Naive B cell (primary cell): ENCODE results near the gene TRIM8. TPM values are rescaled to one million over a fixed set of nuclear protein-coding genes. Genes with fewer than 3 reads are reported as not detected.

ENCODE experiments used
- ATAC-seq, 2 donors: fragments of 150-1000 bp; cut with Tn5 transposase; 2 replicates each; pipeline ENCODE4 v1.10.0; 2021; ENCODE audit warnings: low read depth in 2 of 2, mild to moderate bottlenecking in 2 of 2, moderate library complexity in 2 of 2
- DNase-seq: peaks from one replicate; pipeline ENCODE4 v3.0.0; 2022
- H3K27ac Mint-ChIP-seq, 6 donors: one replicate each; pipeline ENCODE4 v1.8.0; 2020 to 2022; ENCODE audit warnings: mild to moderate bottlenecking in 6 of 6, mixed read lengths in 6 of 6, moderate library complexity in 5 of 6, inconsistent platforms in 2 of 6
- H3K27me3 Mint-ChIP-seq, 3 donors: one replicate each; pipeline ENCODE4 v1.8.0; 2021 to 2022; ENCODE audit warnings: mixed read lengths in 3 of 3, mild to moderate bottlenecking in 1 of 3
- H3K36me3 Mint-ChIP-seq, 2 donors: one replicate each; pipeline ENCODE4 v1.8.0; 2020 to 2022; ENCODE audit warnings: mixed read lengths in 2 of 2, inconsistent platforms in 1 of 2, mild to moderate bottlenecking in 1 of 2
- H3K4me1 Mint-ChIP-seq, 3 donors: one replicate each; pipeline ENCODE4 v1.8.0; 2020 to 2022; ENCODE audit warnings: mixed read lengths in 3 of 3, inconsistent platforms in 1 of 3, mild to moderate bottlenecking in 1 of 3, moderate library complexity in 1 of 3
- H3K4me3 Mint-ChIP-seq, 8 donors: one replicate each; pipeline ENCODE4 v1.8.0; 2020 to 2022; ENCODE audit warnings: mild to moderate bottlenecking in 8 of 8, mixed read lengths in 8 of 8, moderate library complexity in 8 of 8, inconsistent platforms in 2 of 8
- H3K9me3 Mint-ChIP-seq, 7 donors: one replicate each; pipeline ENCODE4 v1.8.0; 2020 to 2022; ENCODE audit warnings: mixed read lengths in 7 of 7, mild to moderate bottlenecking in 5 of 7, inconsistent platforms in 2 of 7, moderate library complexity in 1 of 7
- polyA plus RNA-seq, 6 donors: library from polyadenylated mRNA; unstranded; fragments of 300-500 nt; fragmentation: Illumina TruSeq; gene quantifications; one replicate each; pipeline ENCODE4 v1.2.3, GENCODE V29; 2021; ENCODE audit warnings: low read depth in 6 of 6

Gene TRIM8, protein sequence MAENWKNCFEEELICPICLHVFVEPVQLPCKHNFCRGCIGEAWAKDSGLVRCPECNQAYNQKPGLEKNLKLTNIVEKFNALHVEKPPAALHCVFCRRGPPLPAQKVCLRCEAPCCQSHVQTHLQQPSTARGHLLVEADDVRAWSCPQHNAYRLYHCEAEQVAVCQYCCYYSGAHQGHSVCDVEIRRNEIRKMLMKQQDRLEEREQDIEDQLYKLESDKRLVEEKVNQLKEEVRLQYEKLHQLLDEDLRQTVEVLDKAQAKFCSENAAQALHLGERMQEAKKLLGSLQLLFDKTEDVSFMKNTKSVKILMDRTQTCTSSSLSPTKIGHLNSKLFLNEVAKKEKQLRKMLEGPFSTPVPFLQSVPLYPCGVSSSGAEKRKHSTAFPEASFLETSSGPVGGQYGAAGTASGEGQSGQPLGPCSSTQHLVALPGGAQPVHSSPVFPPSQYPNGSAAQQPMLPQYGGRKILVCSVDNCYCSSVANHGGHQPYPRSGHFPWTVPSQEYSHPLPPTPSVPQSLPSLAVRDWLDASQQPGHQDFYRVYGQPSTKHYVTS
- 10 to 100 TPM; 27.1 to 45.8 (median 30.2) TPM for polyA plus RNA-seq

DNA sequence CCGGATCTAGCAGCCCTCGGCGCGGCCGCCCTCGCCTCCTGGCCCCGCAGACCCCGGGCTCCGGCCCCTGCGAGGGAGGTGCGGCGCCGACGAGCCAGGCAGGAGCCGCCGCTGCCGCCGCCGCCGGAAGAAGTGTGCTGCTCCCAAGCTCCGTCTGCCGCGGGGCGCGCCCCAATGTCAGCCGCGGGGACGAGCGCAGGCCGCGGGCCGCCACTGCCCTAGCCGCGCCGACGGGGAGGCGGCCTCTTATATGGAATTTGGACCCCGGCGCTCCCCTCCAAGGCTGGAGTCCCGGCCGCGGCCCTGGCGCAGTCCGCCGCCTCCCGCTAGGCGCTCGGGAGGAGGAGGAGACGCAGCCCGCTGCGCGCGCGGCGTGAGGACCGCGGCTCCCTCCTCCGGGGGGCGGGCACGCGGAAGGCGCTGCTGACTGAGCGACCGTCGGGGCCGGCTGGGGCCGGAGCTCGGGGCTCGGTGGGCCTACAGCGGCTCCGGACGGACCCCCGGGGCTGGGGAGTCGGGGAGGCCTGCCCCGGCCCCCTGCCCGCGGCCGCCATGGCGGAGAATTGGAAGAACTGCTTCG, at the start of gene TRIM8:
Gene TRIM8, plus strand, starts transcription at position 414 of the 580 bp plus-strand sequence. Its CDS starts 139 bp downstream, at position 553.
- H3K4me3 Mint-ChIP-seq = peak within 1 kb of the TSS; percentile 87 to 100 (median 98)
- peak in 1 of 2 donors; percentile 5 for ATAC-seq
- H3K4me1 Mint-ChIP-seq = peaks cover 44 to 50% (median 49%) of the 10 kb centered on the region in 3 donors
- no peaks in the 10 kb centered on the region for H3K27me3 Mint-ChIP-seq
- peak within 1 kb of the TSS; percentile 97 to 98 (median 98) for H3K27ac Mint-ChIP-seq
- H3K36me3 Mint-ChIP-seq = no peaks in the 10 kb centered on the region
- peaks cover 0 to 1% (median 0%) of the 10 kb centered on the region in 7 donors for H3K9me3 Mint-ChIP-seq
- DNase-seq = peak; percentile 64

GRCh38 chr10:102595293-102595692, 49.0 kb upstream of the TRIM8 start:
- H3K27me3 Mint-ChIP-seq = no peaks in the 10 kb centered on the region
- peaks cover 12 to 14% of the 10 kb centered on the region in 2 donors for H3K36me3 Mint-ChIP-seq
- DNase-seq (no peak), ATAC-seq (no peak)
- H3K4me1 Mint-ChIP-seq = no peaks in the 10 kb centered on the region
- H3K27ac Mint-ChIP-seq = no peak overlapping the region
- H3K9me3 Mint-ChIP-seq = no peaks in the 10 kb centered on the region
- H3K4me3 Mint-ChIP-seq = no peak overlapping the region

DNA sequence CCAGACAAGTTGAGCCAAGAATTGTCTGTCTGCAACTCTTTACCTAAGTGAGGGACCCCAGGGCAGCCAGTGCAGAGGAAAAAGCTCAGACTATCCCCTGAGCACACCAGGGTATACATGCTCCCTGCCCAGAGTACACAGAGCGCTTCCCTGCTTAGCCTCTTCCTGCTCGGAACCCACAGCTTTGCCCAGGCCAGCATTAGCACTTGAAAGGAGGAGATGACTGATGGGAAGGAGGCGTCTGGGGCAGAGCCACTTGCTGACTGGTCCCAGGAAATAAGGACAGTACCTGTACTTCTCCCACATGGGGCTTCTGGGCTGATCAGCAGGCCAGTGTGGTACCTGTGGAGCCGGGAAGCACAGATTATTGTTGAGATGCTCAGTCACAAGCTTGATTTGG, 48.4 kb upstream of the TRIM8 start:
- DNase-seq (no peak), ATAC-seq (no peak)
- H3K27me3 Mint-ChIP-seq = no peaks in the 10 kb centered on the region
- H3K9me3 Mint-ChIP-seq = no peaks in the 10 kb centered on the region
- H3K36me3 Mint-ChIP-seq = peaks cover 12 to 14% of the 10 kb centered on the region in 2 donors
- no peak overlapping the region for H3K4me3 Mint-ChIP-seq
- no peak overlapping the region for H3K27ac Mint-ChIP-seq
- H3K4me1 Mint-ChIP-seq = no peaks in the 10 kb centered on the region

DNA sequence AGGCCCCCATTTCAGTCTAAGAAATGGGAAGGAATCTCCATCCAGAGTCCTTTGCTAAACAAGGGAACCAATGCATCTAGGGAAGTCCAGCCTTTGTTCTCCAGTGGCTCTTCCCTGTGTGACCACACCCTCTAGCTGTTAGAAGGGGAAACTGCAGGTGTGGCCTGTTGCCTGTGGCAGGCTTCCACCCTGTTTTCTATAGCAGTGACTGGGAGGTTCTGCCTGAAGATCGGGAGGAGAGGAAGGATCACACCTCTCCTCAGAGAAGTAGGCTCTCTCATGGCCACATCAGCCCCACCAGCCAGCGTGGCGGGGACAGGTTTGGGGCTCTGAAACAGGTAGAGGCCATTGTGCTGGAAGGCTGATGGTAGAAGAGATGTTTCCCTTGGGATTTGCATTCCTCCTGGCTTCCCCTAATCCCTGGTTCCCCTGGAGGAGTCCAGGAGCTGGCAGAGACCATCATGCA, 47.7 kb upstream of the TRIM8 start:
- no peaks in the 10 kb centered on the region for H3K4me1 Mint-ChIP-seq
- H3K36me3 Mint-ChIP-seq = peaks cover 12 to 14% of the 10 kb centered on the region in 2 donors
- peak overlapping the region in 1 of 6 donors; percentile 49 for H3K27ac Mint-ChIP-seq
- no peaks in the 10 kb centered on the region for H3K27me3 Mint-ChIP-seq
- peak; percentile 43 to 54 for ATAC-seq
- peak; percentile 9 for DNase-seq
- no peaks in the 10 kb centered on the region for H3K9me3 Mint-ChIP-seq
- peak overlapping the region in 1 of 8 donors; percentile 9 for H3K4me3 Mint-ChIP-seq

DNA sequence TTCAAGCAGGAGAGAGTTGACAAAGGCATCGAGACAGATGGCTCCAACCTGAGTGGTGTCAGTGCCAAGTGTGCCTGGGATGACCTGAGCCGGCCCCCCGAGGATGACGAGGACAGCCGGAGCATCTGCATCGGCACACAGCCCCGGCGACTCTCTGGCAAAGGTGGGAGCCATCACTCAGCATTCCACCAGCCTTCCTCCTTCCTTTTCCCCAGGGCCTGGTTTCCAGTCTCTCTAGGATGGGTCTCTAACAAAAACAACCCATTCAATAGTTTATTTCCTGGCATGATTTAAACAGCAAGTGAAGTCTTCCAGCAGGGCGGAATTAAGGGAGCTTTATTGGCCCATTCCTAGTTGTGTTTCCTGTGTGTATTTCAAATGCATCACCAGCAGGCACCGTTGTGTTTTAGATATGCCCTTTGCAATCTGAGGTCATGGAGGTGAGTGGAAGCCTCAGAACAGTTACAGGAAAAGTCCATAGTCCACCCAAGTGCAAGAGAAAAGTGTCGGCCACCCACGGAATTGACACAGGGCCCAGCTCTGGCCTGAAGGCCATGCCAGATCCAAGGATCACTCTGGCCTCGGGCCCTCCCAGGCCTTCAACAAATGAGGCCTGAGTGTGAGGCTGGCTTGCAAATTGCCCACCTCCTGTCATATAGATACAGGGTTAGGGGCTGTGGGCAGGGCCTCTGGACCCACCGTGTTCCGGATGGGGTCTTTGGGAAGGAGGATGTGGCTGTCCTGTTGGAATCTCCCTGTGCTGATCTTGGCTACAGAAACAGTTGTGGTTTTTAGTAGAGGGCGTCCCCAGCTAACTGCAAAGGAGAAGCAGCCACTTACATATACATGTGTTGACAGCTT, 46.9 kb upstream of the TRIM8 start:
- no peak overlapping the region for H3K4me3 Mint-ChIP-seq
- H3K4me1 Mint-ChIP-seq = no peaks in the 10 kb centered on the region

GRCh38 chr10:102598243-102598642, 46.0 kb upstream of the TRIM8 start:
- ATAC-seq (no peak), DNase-seq (no peak)
- Mint-ChIP-seq H3K9me3 (no peaks in the 10 kb centered on the region), H3K4me1 (no peaks in the 10 kb centered on the region), H3K27me3 (no peaks in the 10 kb centered on the region), H3K4me3 (no peak overlapping the region), H3K27ac (peak overlapping the region in 1 of 6 donors; percentile 15), H3K36me3 (peaks cover 12 to 14% of the 10 kb centered on the region in 2 donors)

More for the DNA sequence above, 46.9 kb upstream of the TRIM8 start:
- Mint-ChIP-seq H3K27me3 (no peaks in the 10 kb centered on the region), H3K9me3 (no peaks in the 10 kb centered on the region), H3K36me3 (peaks cover 12 to 14% of the 10 kb centered on the region in 2 donors), H3K27ac (no peak overlapping the region)
- ATAC-seq (no peak), DNase-seq (no peak)

GRCh38 chr10:102599565-102600327, 44.5 kb upstream of the TRIM8 start:
- DNase-seq (no peak), ATAC-seq (no peak)
- Mint-ChIP-seq H3K9me3 (no peaks in the 10 kb centered on the region), H3K4me3 (no peak overlapping the region), H3K36me3 (peaks cover 14 to 16% of the 10 kb centered on the region in 2 donors), H3K27me3 (no peaks in the 10 kb centered on the region), H3K27ac (no peak overlapping the region), H3K4me1 (no peaks in the 10 kb centered on the region)

GRCh38 chr10:102600816-102601215, 43.5 kb upstream of the TRIM8 start:
- peaks cover 14 to 16% of the 10 kb centered on the region in 2 donors for H3K36me3 Mint-ChIP-seq
- DNase-seq (no peak), ATAC-seq (no peak)
- no peak overlapping the region for H3K4me3 Mint-ChIP-seq
- no peaks in the 10 kb centered on the region for H3K27me3 Mint-ChIP-seq
- H3K9me3 Mint-ChIP-seq = no peaks in the 10 kb centered on the region
- H3K4me1 Mint-ChIP-seq = no peaks in the 10 kb centered on the region
- H3K27ac Mint-ChIP-seq = no peak overlapping the region

GRCh38 chr10:102601639-102602038, 42.6 kb upstream of the TRIM8 start:
- no peak overlapping the region for H3K27ac Mint-ChIP-seq
- DNase-seq (no peak), ATAC-seq (no peak)
- H3K27me3 Mint-ChIP-seq = no peaks in the 10 kb centered on the region
- H3K9me3 Mint-ChIP-seq = no peaks in the 10 kb centered on the region
- H3K4me3 Mint-ChIP-seq = peak overlapping the region in 1 of 8 donors; percentile 61
- peaks cover 14 to 16% of the 10 kb centered on the region in 2 donors for H3K36me3 Mint-ChIP-seq
- no peaks in the 10 kb centered on the region for H3K4me1 Mint-ChIP-seq

DNA sequence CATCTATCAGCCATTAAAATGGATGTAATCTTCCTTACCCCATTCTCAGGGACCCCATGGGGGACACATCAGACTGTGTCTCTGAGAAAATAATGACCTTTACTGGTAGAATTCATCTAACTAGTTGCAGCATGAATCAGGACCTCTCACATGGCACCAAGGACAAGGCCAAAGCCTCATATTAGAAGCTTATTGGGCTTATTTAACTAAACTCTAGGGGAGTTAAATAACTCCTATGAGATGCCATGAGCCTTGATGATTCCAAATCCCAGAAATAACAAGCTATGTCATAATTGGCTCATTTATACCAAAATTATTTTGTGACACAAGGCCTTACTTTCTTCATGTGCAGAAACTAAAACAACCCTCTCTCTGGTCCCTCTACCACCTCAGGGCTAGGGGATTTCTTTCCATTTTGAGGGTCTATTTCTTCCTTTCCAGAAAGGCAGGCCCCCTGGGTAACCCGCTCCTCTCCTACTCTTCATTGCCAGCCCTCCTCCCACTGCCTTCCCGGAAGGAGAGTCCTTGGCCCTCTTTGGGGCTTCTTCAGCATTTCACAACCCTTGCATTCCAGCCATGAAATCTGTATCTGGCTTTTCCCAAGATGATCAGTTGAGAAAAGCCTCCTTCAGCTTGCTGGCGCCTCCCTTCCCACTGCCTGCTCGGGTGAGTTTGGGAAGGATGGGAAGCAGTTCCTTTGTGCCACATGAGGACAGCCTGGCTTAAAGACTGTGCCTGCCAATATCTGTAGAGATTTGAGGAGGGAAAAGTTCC, 41.8 kb upstream of the TRIM8 start:
- H3K27ac Mint-ChIP-seq = no peak overlapping the region
- H3K4me1 Mint-ChIP-seq = no peaks in the 10 kb centered on the region
- peaks cover 10 to 16% of the 10 kb centered on the region in 2 donors for H3K36me3 Mint-ChIP-seq
- no peak overlapping the region for H3K4me3 Mint-ChIP-seq
- no peaks in the 10 kb centered on the region for H3K9me3 Mint-ChIP-seq
- ATAC-seq = no peak
- no peak for DNase-seq
- H3K27me3 Mint-ChIP-seq = no peaks in the 10 kb centered on the region

GRCh38 chr10:102603946-102604345, 40.3 kb upstream of the TRIM8 start:
- Mint-ChIP-seq H3K4me3 (no peak overlapping the region), H3K27me3 (no peaks in the 10 kb centered on the region), H3K9me3 (no peaks in the 10 kb centered on the region), H3K4me1 (no peaks in the 10 kb centered on the region), H3K36me3 (peaks cover 0 to 8% of the 10 kb centered on the region in 2 donors), H3K27ac (no peak overlapping the region)
- DNase-seq (no peak), ATAC-seq (no peak)

DNA sequence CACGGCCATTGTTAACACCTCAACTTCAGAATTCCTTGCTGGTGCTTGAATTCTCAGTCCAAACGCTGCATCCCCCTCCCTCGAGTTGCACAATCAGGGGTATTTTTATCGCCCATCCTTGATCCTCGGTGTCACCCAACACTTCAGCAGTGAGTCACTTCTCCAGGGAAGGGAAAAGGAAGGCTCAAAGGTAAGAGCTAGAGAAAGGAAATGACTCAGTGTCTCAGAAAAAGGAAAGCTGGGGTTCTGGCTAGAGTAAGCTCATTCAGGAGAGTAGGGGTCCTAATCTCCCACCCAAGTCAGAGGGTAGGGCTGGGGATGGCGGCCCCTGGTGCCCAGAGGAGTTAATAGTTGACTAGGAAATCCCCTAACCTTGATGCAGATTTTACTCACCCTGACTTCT, 39.8 kb upstream of the TRIM8 start:
- ATAC-seq (no peak), DNase-seq (no peak)
- no peaks in the 10 kb centered on the region for H3K4me1 Mint-ChIP-seq
- H3K27ac Mint-ChIP-seq = peak overlapping the region in 1 of 6 donors; percentile 49
- no peak overlapping the region for H3K4me3 Mint-ChIP-seq
- H3K9me3 Mint-ChIP-seq = no peaks in the 10 kb centered on the region
- no peaks in the 10 kb centered on the region for H3K27me3 Mint-ChIP-seq
- peaks cover 0 to 3% of the 10 kb centered on the region in 2 donors for H3K36me3 Mint-ChIP-seq
